Measurements from ENCODE around the gene CGGBP1.

The CGGBP1 gene

DNA sequence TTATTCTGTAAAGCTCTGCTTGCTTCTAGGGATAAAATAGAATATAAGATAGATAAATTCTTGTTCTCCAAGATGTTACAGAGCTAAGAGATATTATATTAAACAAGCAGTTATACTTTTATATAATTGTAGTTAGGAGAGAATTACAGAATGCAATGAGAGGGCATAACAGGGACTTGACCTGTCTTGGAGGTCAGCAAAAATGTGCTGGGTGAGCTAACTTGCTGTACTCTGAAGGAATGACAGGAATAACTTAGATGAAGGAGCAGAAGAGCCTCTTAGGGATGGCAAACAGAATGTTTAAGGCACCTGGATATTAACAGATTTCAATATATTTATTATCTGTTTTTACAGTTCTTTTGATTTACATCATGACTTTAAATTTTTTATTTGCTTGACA is 33.5 kb upstream of the CGGBP1 start:
- Histone ChIP-seq H3K4me2 (ENCODE audit: low read length) (no peak overlapping the region), H2AFZ (no peak overlapping the region), H3K36me3 (ENCODE audit: control insufficient read depth, insufficient read depth, low read length) (no peaks in the 10 kb centered on the region), H3K4me3 (ENCODE audit: low read depth, low read length) (no peak overlapping the region), H3K9ac (no peak overlapping the region), H3K9me3 (ENCODE audit: control insufficient read depth, low read length) (no peaks in the 10 kb centered on the region), H3K27ac (no peak overlapping the region), H3K27me3 (ENCODE audit: control insufficient read depth, insufficient read depth, low read length) (no peaks in the 10 kb centered on the region), H3K79me2 (peaks cover 4% of the 10 kb centered on the region), H3K4me1 (no peaks in the 10 kb centered on the region)
- TF ChIP-seq, protein P1, sequence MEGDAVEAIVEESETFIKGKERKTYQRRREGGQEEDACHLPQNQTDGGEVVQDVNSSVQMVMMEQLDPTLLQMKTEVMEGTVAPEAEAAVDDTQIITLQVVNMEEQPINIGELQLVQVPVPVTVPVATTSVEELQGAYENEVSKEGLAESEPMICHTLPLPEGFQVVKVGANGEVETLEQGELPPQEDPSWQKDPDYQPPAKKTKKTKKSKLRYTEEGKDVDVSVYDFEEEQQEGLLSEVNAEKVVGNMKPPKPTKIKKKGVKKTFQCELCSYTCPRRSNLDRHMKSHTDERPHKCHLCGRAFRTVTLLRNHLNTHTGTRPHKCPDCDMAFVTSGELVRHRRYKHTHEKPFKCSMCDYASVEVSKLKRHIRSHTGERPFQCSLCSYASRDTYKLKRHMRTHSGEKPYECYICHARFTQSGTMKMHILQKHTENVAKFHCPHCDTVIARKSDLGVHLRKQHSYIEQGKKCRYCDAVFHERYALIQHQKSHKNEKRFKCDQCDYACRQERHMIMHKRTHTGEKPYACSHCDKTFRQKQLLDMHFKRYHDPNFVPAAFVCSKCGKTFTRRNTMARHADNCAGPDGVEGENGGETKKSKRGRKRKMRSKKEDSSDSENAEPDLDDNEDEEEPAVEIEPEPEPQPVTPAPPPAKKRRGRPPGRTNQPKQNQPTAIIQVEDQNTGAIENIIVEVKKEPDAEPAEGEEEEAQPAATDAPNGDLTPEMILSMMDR (IDR thresholded peaks at IDR 0.05) = no peak

DNA sequence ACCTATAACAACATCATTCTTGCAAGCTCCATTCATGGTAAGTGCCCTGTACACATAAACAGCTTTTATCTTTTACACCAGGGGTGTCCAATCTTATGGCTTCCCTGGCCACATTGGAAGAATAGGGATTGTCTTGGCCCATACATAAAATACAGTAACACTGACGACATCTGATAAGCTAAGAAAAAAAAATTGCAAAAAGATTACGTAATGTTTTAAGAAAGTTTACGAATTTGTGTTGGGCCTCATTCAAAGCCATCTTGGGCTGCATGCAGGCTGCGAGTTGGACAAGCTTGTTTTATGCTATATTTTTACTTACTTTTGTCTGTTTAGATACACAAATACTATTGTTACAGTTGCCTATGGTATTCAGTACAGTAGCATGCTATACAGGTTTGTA is 31.9 kb upstream of the CGGBP1 start:
- Histone ChIP-seq H3K4me3 (ENCODE audit: low read depth, low read length) (no peak overlapping the region), H3K79me2 (peaks cover 4% of the 10 kb centered on the region), H3K36me3 (ENCODE audit: control insufficient read depth, insufficient read depth, low read length) (no peaks in the 10 kb centered on the region), H3K9ac (no peak overlapping the region), H3K4me1 (no peaks in the 10 kb centered on the region), H3K27me3 (ENCODE audit: control insufficient read depth, insufficient read depth, low read length) (no peaks in the 10 kb centered on the region), H2AFZ (no peak overlapping the region), H3K4me2 (ENCODE audit: low read length) (no peak overlapping the region), H3K27ac (no peak overlapping the region), H3K9me3 (ENCODE audit: control insufficient read depth, low read length) (no peaks in the 10 kb centered on the region)
- TF ChIP-seq, protein P1 (IDR thresholded peaks at IDR 0.05) = no peak

DNA sequence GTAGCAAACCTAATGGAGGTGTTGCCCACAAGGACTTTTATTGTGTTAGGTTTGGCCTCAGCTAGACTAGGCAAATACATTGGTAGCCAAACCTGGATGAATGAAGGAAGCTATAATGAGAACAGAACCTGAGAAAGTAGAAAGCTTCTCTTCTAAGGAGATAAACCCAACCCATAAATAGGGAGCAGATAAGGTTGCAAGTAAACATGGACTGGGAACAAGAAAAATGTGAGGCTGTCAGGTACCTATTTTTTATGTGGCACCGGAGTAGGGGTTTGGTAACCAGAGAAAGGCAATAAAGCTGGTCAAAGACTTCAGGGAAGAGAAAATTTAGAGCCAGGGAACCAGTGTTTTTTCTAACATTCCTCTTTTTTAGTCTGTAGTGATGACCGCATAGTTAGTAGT is 25.3 kb upstream of the CGGBP1 start:
- no peaks in the 10 kb centered on the region for H3K27me3 ChIP-seq (ENCODE audit: control insufficient read depth, insufficient read depth, low read length)
- H3K79me2 ChIP-seq = peaks cover 13% of the 10 kb centered on the region
- no peak overlapping the region for H2AFZ ChIP-seq
- no peaks in the 10 kb centered on the region for H3K9me3 ChIP-seq (ENCODE audit: control insufficient read depth, low read length)
- H3K27ac ChIP-seq = no peak overlapping the region
- H3K4me2 ChIP-seq (ENCODE audit: low read length) = no peak overlapping the region
- H3K4me1 ChIP-seq = peaks cover 5% of the 10 kb centered on the region
- H3K4me3 ChIP-seq (ENCODE audit: low read depth, low read length) = no peak overlapping the region
- TF ChIP-seq, protein P1 (IDR thresholded peaks at IDR 0.05) = no peak
- no peaks in the 10 kb centered on the region for H3K36me3 ChIP-seq (ENCODE audit: control insufficient read depth, insufficient read depth, low read length)
- H3K9ac ChIP-seq = no peak overlapping the region

DNA sequence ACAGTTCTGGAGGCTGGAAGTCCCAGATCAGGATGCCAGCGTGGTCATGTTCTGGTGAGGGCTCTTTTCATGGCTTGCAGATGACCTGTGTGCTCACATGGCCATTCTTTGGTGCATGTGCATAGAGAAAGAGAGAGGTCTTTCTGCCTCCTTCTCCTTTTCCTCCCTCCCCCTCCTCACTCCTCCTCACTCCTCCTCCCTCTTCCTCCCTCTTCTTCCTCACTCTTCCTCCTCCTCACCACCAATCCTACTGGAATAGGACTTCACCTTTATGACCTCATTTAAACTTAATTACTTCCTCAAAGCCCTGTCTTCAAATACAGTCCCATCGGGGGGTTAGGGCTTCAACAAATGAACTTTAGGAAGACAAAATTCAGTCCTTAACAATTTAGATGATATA is 24.0 kb upstream of the CGGBP1 start:
- H3K4me2 ChIP-seq (ENCODE audit: low read length) = no peak overlapping the region
- no peaks in the 10 kb centered on the region for H3K9me3 ChIP-seq (ENCODE audit: control insufficient read depth, low read length)
- TF ChIP-seq, protein P1 (IDR thresholded peaks at IDR 0.05) = no peak
- peaks cover 5% of the 10 kb centered on the region for H3K4me1 ChIP-seq
- no peaks in the 10 kb centered on the region for H3K27me3 ChIP-seq (ENCODE audit: control insufficient read depth, insufficient read depth, low read length)
- no peak overlapping the region for H3K4me3 ChIP-seq (ENCODE audit: low read depth, low read length)
- H3K27ac ChIP-seq = no peak overlapping the region
- no peak overlapping the region for H2AFZ ChIP-seq
- peaks cover 12% of the 10 kb centered on the region for H3K79me2 ChIP-seq
- no peaks in the 10 kb centered on the region for H3K36me3 ChIP-seq (ENCODE audit: control insufficient read depth, insufficient read depth, low read length)
- H3K9ac ChIP-seq = no peak overlapping the region

DNA sequence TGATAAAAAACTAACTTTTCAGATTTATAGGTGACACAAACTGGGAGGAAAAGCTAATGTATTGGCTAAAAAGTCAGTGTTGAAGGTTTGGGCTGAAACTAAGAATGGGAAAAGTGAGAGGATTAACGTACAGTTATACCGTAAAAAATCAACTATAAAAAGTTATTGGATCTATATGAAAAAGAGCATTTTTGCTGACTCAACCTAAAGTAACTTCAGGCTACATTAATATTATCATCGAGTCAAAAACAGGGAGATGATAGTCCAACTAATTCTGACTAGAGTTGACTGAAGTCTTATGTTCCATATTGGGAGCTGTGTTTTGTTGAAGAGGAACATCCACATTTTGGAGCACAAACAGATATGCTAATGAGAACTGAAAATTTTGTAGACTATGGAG is 20.1 kb upstream of the CGGBP1 start:
- H2AFZ ChIP-seq = no peak overlapping the region
- no peak overlapping the region for H3K27ac ChIP-seq
- H3K9me3 ChIP-seq (ENCODE audit: control insufficient read depth, low read length) = no peaks in the 10 kb centered on the region
- no peak overlapping the region for H3K4me3 ChIP-seq (ENCODE audit: low read depth, low read length)
- H3K4me2 ChIP-seq (ENCODE audit: low read length) = no peak overlapping the region
- H3K79me2 ChIP-seq = peaks cover 14% of the 10 kb centered on the region
- H3K36me3 ChIP-seq (ENCODE audit: control insufficient read depth, insufficient read depth, low read length) = no peaks in the 10 kb centered on the region
- H3K4me1 ChIP-seq = no peaks in the 10 kb centered on the region
- TF ChIP-seq, protein P1 (IDR thresholded peaks at IDR 0.05) = no peak
- H3K9ac ChIP-seq = no peak overlapping the region
- H3K27me3 ChIP-seq (ENCODE audit: control insufficient read depth, insufficient read depth, low read length) = no peaks in the 10 kb centered on the region

All from parathyroid adenoma (tissue), 2 donors.